ENCODE results near the gene HERC2.
"Not testable (repeated sequence)": the region's sequence is repeated elsewhere in the genome, so short reads cannot be mapped to it uniquely, and the experiment has no call there.

GRCh38 chr15:28203055-28203828 is 118.7 kb downstream of the HERC2 start:
- not testable (repeated sequence) for TF ChIP-seq CTCF (IDR thresholded peaks at IDR 0.05 in 2 of 3, conservative IDR thresholded peaks at IDR 0.05 in 1 of 3; ENCODE audit: insufficient read depth in 2 of 3, low read depth in 1 of 3, low read length in 3 of 3); HDGF (IDR thresholded peaks at IDR 0.05); MYNN (IDR thresholded peaks at IDR 0.05); MYNN (CRISPR knock-in tag; IDR thresholded peaks at IDR 0.05); NCOR1 (IDR thresholded peaks at IDR 0.05); ZBTB2 (IDR thresholded peaks at IDR 0.05); SRSF7 (optimal IDR thresholded peaks at IDR 0.05; ENCODE audit: low read depth, low read length); CHD7 (IDR thresholded peaks at IDR 0.05; ENCODE audit: low read depth, low read length); EP300 (IDR thresholded peaks at IDR 0.05; ENCODE audit: low read length); KLF1 (tag; IDR thresholded peaks at IDR 0.05); SAFB2 (IDR thresholded peaks at IDR 0.05; ENCODE audit: borderline replicate concordance, low read depth, low read length, severe bottlenecking)
- TF ChIP-seq, protein P1, sequence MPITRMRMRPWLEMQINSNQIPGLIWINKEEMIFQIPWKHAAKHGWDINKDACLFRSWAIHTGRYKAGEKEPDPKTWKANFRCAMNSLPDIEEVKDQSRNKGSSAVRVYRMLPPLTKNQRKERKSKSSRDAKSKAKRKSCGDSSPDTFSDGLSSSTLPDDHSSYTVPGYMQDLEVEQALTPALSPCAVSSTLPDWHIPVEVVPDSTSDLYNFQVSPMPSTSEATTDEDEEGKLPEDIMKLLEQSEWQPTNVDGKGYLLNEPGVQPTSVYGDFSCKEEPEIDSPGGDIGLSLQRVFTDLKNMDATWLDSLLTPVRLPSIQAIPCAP (CRISPR knock-in tag; IDR thresholded peaks at IDR 0.05; ENCODE audit: borderline replicate concordance): not testable (repeated sequence)
